DOHH2 (cell line): ENCODE results near the gene MCC.

Experiments used
- CTCF ChIP-seq: fragments of 200-600 bp; sonication (generic); IDR thresholded peaks from one replicate; pipeline ENCODE4 v1.5.1; 2014; ENCODE audit warnings: antibody characterized with exemption, mild to moderate bottlenecking, low read depth, low read length; ENCODE audit not compliant: poor library complexity, severe bottlenecking
- EZH2phosphoT487 ChIP-seq: fragments of 200-600 bp; sonication (generic); IDR thresholded peaks from 2 replicates; pipeline ENCODE4 v1.6.1; 2017; ENCODE audit warnings: borderline replicate concordance, mild to moderate bottlenecking, antibody characterized with exemption, low read length, moderate library complexity, mixed read lengths

- TF ChIP-seq EZH2phosphoT487 (no peak), CTCF (no peak)
Observed at GRCh38 chr5:113450462-113450861, 37.8 kb downstream of the MCC start.
